Keratinocyte (primary cell): Measurements from ENCODE around the gene CLSTN2. TPM values are rescaled to one million over a fixed set of nuclear protein-coding genes. Genes with fewer than 3 reads are reported as not detected.

Source experiments
- DNase-seq: peaks from one replicate; pipeline ENCODE4 v3.0.0-alpha.2; 2011; ENCODE audit warnings: low read depth, missing footprints, low spot score
- FAIRE-seq: peaks from 2 replicates; lab custom pipeline; 2011; peaks lifted over from hg19 to GRCh38; lab: Jason Lieb, UNC
- H2AFZ ChIP-seq: 2 replicates; pipeline ENCODE4 v1.6.0; 2012; ENCODE audit warnings: low read length, control low read depth, inconsistent platforms; ENCODE audit not compliant: control insufficient read depth
- H3K27ac ChIP-seq: 2 replicates; pipeline ENCODE4 v1.5.1; 2011; ENCODE audit warnings: low read length; ENCODE audit not compliant: control insufficient read depth, insufficient read depth
- H3K27me3 ChIP-seq: 3 replicates; pipeline ENCODE4 v1.6.0; 2011; ENCODE audit warnings: low read length; ENCODE audit not compliant: control insufficient read depth, insufficient read depth; ENCODE audit errors: extremely low read depth
- H3K36me3 ChIP-seq, 2 experiments: 2 replicates in 1 of 2; 3 replicates in 1 of 2; pipeline ENCODE4 v1.5.1; 2011; ENCODE audit warnings: low read length in 2 of 2, mild to moderate bottlenecking in 1 of 2; ENCODE audit not compliant: control insufficient read depth in 2 of 2, insufficient read depth in 2 of 2; ENCODE audit errors: extremely low read depth in 1 of 2
- H3K4me1 ChIP-seq: 3 replicates; pipeline ENCODE4 v1.5.1; 2011; ENCODE audit warnings: low read length; ENCODE audit not compliant: control insufficient read depth, insufficient read depth; ENCODE audit errors: extremely low read depth
- H3K4me2 ChIP-seq: 3 replicates; pipeline ENCODE4 v1.6.0; 2011; ENCODE audit warnings: low read depth, low read length; ENCODE audit not compliant: control insufficient read depth, insufficient read depth; ENCODE audit errors: extremely low read depth
- H3K4me3 ChIP-seq, 3 experiments: fragments of 200-600 bp in 1 of 3; sonication (generic) in 1 of 3; 2 replicates in 2 of 3; 3 replicates in 1 of 3; pipeline ENCODE4 v1.5.1; 2011 to 2016; ENCODE audit warnings: low read length in 3 of 3, mild to moderate bottlenecking in 3 of 3, control low read depth in 2 of 3, inconsistent platforms in 1 of 3, low read depth in 1 of 3, mixed read lengths in 1 of 3, mixed run types in 1 of 3, moderate library complexity in 1 of 3; ENCODE audit not compliant: control insufficient read depth in 2 of 3, insufficient read depth in 2 of 3; ENCODE audit errors: extremely low read depth in 1 of 3
- H3K79me2 ChIP-seq: 2 replicates; pipeline ENCODE4 v1.6.0; 2012; ENCODE audit warnings: low read length; ENCODE audit not compliant: control insufficient read depth, insufficient read depth
- H3K9ac ChIP-seq: 3 replicates; pipeline ENCODE4 v1.6.0; 2011; ENCODE audit warnings: low read length; ENCODE audit not compliant: control insufficient read depth, insufficient read depth; ENCODE audit errors: extremely low read depth
- H3K9me1 ChIP-seq: 3 replicates; pipeline ENCODE4 v1.6.0; 2011; ENCODE audit warnings: low read length; ENCODE audit not compliant: control insufficient read depth, insufficient read depth; ENCODE audit errors: extremely low read depth
- H3K9me3 ChIP-seq: 2 replicates; pipeline ENCODE4 v1.5.1; 2012; ENCODE audit warnings: low read depth, low read length; ENCODE audit not compliant: control insufficient read depth
- H4K20me1 ChIP-seq: 3 replicates; pipeline ENCODE4 v1.6.0; 2011; ENCODE audit warnings: low read length; ENCODE audit not compliant: control insufficient read depth, insufficient read depth; ENCODE audit errors: extremely low read depth
- EZH2 ChIP-seq: IDR thresholded peaks from one replicate; pipeline ENCODE4 v1.6.1; 2012; ENCODE audit warnings: inconsistent platforms, mild to moderate bottlenecking, low read length, moderate library complexity
- dilution Hi-C: fragments of 300-500 bp; cut with MboI; formaldehyde crosslinking; loops from one replicate; pipeline ENCODE4 v1.7.0; 2020; ENCODE audit warnings: low sequenced_read_pairs; ENCODE audit not compliant: extremely low pct_ligation_motif_present
- polyA plus RNA-seq, 5 experiments: library from polyadenylated mRNA; depleted of rRNA in 3 of 5; stranded (reverse) in 3 of 5; stranded (forward) in 1 of 5; unstranded in 1 of 5; fragments of >200 nt; gene quantifications; 1 replicate in 1 of 5; 2 replicates in 3 of 5; 3 replicates in 1 of 5; pipeline versions ENCODE4 v1.2.1 to v1.2.3, GENCODE V29; 2011 to 2012; ENCODE audit warnings: missing spikeins in 2 of 5, low read depth in 1 of 5, low replicate concordance in 1 of 5
- TF ChIP-seq, protein P1 (sequence below), 3 experiments: IDR thresholded peaks in 1 of 3; conservative IDR thresholded peaks in 1 of 3; optimal IDR thresholded peaks in 1 of 3; 2 replicates in 2 of 3; 3 replicates in 1 of 3; pipeline versions ENCODE3 to v1.5.1; 2011; ENCODE audit warnings: low read length in 3 of 3, mild to moderate bottlenecking in 3 of 3, moderate library complexity in 2 of 3, control low read depth in 1 of 3, inconsistent platforms in 1 of 3; ENCODE audit not compliant: insufficient read depth in 2 of 3; ENCODE audit errors: extremely low read depth in 1 of 3

The CLSTN2 gene
- polyA plus RNA-seq, 1 donor (not counting 4 experiments of a cell fraction or from before 2014, with no cell fraction given), result 0.09 TPM

DNA sequence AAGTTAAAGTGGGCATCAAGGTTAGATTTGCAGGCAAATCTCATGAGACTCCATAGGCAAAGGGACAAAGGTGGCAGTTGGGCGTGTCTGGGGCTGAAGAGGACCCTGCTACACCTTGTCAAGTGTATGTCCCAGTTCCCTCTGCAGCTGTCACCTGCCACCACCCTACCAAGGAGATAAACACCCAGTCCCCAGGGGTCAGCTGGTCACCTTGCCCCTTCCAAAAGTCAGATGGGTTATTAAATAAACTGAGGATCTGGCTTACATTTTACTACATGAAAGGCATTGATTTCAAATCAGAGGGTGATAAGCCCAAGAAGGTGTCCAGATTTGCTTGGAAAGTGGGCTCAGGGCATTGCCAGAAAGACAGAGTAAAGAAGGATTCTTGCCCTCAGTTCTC is 494.8 kb downstream of the CLSTN2 start:
- no peak overlapping the region for H3K4me3 ChIP-seq
- H3K27ac ChIP-seq, result no peak overlapping the region
- H3K36me3 ChIP-seq, result no peaks in the 10 kb centered on the region
- H4K20me1 ChIP-seq, result no peaks in the 10 kb centered on the region
- no peaks in the 10 kb centered on the region for H3K9me3 ChIP-seq
- DNase-seq (no peak), FAIRE-seq (no peak)
- TF ChIP-seq, protein P1, sequence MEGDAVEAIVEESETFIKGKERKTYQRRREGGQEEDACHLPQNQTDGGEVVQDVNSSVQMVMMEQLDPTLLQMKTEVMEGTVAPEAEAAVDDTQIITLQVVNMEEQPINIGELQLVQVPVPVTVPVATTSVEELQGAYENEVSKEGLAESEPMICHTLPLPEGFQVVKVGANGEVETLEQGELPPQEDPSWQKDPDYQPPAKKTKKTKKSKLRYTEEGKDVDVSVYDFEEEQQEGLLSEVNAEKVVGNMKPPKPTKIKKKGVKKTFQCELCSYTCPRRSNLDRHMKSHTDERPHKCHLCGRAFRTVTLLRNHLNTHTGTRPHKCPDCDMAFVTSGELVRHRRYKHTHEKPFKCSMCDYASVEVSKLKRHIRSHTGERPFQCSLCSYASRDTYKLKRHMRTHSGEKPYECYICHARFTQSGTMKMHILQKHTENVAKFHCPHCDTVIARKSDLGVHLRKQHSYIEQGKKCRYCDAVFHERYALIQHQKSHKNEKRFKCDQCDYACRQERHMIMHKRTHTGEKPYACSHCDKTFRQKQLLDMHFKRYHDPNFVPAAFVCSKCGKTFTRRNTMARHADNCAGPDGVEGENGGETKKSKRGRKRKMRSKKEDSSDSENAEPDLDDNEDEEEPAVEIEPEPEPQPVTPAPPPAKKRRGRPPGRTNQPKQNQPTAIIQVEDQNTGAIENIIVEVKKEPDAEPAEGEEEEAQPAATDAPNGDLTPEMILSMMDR (optimal IDR thresholded peaks at IDR 0.05 in 1 of 3, IDR thresholded peaks at IDR 0.05 in 1 of 3, conservative IDR thresholded peaks at IDR 0.05 in 1 of 3; ENCODE audit: extremely low read depth in 1 of 3, insufficient read depth in 2 of 3, low read length in 3 of 3), result no peak
- no peak for TF ChIP-seq EZH2
- dilution Hi-C loops, result no loop called here
- H3K9me1 ChIP-seq, result no peaks in the 10 kb centered on the region
- H3K4me1 ChIP-seq, result no peaks in the 10 kb centered on the region
- no peak overlapping the region for H3K4me2 ChIP-seq
- H2AFZ ChIP-seq, result no peak overlapping the region
- no peaks in the 10 kb centered on the region for H3K79me2 ChIP-seq
- no peaks in the 10 kb centered on the region for H3K27me3 ChIP-seq
- no peak overlapping the region for H3K9ac ChIP-seq

GRCh38 chr3:140430494-140430893 is 495.5 kb downstream of the CLSTN2 start:
- no peaks in the 10 kb centered on the region for H3K79me2 ChIP-seq
- no peak overlapping the region for H2AFZ ChIP-seq
- H3K27ac ChIP-seq, result no peak overlapping the region
- H3K4me3 ChIP-seq, result no peak overlapping the region
- no peaks in the 10 kb centered on the region for H3K36me3 ChIP-seq
- no peak overlapping the region for H3K4me2 ChIP-seq
- FAIRE-seq (no peak), DNase-seq (no peak)
- no peaks in the 10 kb centered on the region for H3K4me1 ChIP-seq
- no peak overlapping the region for H3K9ac ChIP-seq
- TF ChIP-seq, protein P1 (optimal IDR thresholded peaks at IDR 0.05 in 1 of 3, IDR thresholded peaks at IDR 0.05 in 1 of 3, conservative IDR thresholded peaks at IDR 0.05 in 1 of 3; ENCODE audit: extremely low read depth in 1 of 3, insufficient read depth in 2 of 3, low read length in 3 of 3), result no peak
- no peak for TF ChIP-seq EZH2
- H3K9me3 ChIP-seq, result no peaks in the 10 kb centered on the region
- no peaks in the 10 kb centered on the region for H4K20me1 ChIP-seq
- H3K9me1 ChIP-seq, result no peaks in the 10 kb centered on the region
- dilution Hi-C loops, result no loop called here
- H3K27me3 ChIP-seq, result no peaks in the 10 kb centered on the region
